Posterior vena cava (tissue), 2 donors: Measurements from ENCODE around the gene IL3RA. TPM values are rescaled to one million over a fixed set of nuclear protein-coding genes. Genes with fewer than 3 reads are reported as not detected.
"Not testable (repeated sequence)": the region's sequence is repeated elsewhere in the genome, so short reads cannot be mapped to it uniquely, and the experiment has no call there.

ENCODE experiments used
- DNase-seq: peaks from one replicate; pipeline ENCODE4 v3.0.0-alpha.2; 2020; ENCODE audit warnings: low spot score
- intact Hi-C, 2 donors: fragments of 100-400 bp; cut with DNase I; formaldehyde crosslinking; loops; one replicate each; pipeline versions ENCODE4 v1.14.1 to v1.14.2; 2022 to 2023
- total RNA-seq, 2 donors: library from RNA; stranded (reverse); fragmentation: NEBNext Ultra II Directional; extraction: Animal tissue kit (Norgen Biotek cat#: 25700); gene quantifications; one replicate each; pipeline ENCODE4 v1.2.1, GENCODE V29; 2021
- donor health status: DM: yes; HTN: yes; CAD: no.
- donor health status: DM: yes; HTN: yes; CAD: no.

Gene IL3RA
- total RNA-seq, 2 donors from 2014 or later: 5.4 to 5.6 TPM

DNA sequence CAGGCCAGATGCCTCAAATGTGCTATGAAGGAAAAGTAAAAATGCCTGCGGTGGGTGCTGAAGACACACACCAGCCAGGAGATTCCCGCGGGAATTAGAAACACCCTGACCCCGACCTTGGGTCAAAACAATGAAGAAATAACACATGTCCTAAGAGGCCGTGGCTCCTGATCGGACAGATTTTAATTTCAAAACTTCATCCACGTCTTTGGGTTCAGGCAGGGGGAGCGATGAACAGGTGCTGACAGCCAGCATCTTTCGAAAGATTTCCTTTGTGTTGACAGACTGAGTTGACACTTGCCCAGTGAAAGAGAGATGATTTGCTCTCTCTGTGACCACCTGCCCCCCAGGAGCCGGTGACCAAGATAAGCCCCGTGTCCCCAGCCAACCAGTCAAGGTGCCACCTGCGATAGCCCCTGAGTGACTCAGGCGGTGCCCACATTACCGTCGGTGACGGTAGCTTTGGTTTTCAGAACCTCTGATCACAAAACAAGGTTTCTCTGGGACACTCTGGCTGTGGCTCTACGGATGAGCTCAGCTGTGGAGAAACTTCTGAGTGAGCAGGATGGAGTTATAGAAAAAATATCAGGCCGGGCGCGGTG lies 11.0 kb upstream of the IL3RA start:
- intact Hi-C loops: no loop called here
- DNase-seq: no peak

DNA sequence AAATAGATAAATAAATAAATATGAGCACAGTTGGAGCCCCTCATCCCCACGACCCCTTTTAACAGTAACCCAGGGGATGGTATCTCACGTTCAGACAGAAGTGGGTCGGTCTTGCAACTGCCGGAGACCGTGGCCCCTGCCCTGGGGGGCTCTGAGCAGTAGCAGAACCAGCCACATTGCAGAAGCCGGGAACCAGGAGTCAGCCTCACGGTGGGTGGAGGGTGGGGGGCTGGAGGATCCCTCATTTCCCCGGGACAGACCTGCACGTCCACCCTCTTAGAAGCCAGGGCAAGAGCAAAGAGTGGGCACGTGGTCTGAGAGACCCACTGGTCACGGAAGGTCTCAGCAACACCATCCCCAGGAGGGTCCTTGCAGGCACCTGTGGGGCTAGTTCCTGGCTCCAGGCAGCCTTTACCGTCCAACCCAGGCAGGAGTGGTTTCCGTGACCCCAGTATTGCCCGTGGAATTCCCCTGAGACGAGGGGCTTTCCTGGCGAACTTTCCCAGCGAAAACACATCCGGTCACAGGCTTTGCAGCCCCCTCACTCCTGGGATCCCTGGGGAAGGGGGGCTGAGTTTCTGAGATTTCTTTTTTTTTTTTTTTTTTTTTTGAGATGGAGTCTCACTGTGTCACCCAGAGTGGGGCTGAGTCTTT lies 8.8 kb upstream of the IL3RA start:
- DNase-seq: no peak
- intact Hi-C loops: no loop called here

DNA sequence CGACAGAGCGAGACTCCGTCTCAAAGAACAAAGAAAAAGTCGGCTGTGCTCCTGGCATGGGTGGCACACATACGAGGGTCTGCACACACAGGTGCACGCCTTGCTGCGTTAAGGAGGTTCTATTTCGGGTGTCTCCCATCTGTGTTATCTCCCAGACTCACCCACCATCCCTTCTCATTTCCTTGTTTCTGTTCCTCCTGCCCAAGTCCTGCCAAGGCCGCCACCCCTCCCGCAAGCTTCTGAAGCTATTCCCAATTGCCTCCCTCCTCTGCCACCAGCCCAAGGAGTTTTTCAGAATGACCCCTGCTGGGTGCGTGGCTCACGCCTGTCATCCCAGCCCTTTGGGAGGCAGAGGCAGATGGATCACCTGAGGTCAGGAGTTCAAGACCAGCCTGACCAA lies 6.0 kb upstream of the IL3RA start:
- no peak for DNase-seq
- intact Hi-C loops: no loop called here

DNA sequence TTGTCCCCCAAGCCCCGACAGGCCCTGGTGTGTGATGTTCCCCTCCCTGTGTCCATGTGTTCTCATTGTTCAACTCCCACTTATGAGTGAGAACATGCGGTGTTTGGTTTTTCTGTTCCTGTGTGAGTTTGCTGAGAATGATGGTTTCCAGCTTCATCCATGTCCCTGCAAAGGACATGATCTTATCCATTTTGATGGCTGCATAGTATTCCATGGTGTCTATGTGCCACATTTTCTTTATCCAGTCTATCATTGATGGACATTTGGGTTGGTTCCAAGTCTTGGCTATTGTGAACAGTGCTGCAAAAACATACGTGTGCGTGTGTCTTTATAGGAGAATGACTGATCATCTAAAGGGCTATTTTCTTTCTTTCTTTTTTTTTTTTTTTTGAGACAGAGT lies 4.2 kb upstream of the IL3RA start:
- intact Hi-C loops, DNase-seq: not testable (repeated sequence)

DNA sequence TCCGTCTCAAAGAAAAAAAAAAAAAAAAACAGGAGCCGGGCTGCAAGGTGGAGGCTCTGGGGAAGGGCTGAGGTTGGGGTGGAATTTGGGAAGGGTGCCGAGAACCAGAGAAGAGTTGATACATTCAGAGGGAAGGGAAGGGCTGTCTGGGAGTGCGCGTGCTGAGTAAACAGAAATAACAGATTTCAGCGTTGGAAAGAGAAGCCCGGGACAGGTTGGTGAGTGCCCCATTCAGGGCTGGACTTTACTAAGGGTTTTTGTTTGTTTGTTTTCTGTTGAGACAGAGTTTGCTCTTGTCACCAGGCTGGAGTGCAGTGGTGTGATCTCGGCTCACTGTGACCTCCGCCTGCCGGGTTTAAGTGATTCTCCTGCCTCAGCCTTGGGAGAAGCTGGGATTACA lies 1.7 kb upstream of the IL3RA start:
- no peak for DNase-seq
- intact Hi-C loops: no loop called here

DNA sequence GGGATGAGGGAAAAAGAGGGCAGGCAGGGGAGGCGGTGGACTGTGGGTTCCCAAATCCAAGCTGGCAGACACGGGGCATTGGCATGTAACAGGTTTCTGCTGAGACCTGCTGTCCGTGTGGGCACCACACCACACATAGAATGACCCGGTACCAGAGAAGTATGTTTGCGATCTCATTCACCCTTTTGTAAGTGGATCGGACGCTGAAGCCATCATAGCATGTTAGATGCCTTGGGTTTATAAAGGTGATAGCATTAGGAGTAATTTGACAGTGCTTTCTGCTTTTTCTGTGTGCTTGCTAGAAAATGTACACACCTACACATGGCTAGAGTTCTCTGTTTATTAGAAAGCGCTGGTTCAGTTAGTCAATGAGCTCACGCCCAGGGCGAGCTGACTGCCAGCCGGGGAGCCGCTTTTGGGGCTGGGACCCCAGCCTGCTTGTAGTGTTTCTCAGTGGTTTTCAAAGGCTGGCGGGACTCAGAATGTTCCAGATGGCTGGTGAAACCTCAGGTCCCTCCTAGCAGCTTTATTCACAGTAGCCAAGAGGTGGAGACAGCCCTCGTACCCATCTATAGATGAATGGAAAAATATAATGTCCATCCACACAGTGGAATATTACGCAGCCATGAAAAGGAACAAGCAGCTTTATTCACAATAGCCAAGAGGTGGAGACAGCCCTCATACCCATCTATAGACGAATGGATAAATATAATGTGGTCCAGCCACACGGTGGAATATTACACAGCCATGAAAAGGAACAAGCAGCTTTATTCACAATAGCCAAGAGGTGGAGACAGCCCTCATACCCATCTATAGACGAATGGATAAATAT lies 579 bp downstream of the IL3RA start:
- DNase-seq: peak; percentile 79
- intact Hi-C loops: no loop called here

DNA sequence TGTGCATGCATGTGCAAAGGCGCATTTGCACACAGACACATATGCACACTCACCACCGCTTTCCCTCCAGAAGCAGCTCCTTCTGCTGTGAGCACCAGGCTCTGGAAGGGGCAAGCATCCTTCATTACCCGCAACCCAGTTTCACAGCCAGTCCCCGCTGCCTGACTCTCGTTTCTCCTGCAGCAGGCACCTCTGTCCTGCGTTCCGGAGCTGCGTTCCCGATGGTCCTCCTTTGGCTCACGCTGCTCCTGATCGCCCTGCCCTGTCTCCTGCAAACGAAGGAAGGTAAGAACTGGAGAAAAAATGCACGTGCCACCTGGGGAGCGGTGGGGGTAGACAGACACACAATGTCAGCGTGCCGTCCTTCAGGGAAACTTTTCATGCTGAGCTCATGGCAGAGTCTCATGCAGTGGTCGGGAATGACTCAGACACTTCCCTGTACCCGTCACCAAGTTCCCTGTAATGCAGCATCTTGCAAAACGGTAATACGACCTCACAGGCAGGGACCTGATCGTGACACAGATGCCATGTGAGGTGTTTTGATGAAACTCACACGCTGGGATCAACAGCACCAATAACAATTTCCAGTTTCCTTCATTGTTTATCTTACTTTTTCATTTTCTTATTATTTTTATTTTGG lies 5.1 kb downstream of the IL3RA start:
- DNase-seq: peak; percentile 70
- intact Hi-C loops: no loop called here

DNA sequence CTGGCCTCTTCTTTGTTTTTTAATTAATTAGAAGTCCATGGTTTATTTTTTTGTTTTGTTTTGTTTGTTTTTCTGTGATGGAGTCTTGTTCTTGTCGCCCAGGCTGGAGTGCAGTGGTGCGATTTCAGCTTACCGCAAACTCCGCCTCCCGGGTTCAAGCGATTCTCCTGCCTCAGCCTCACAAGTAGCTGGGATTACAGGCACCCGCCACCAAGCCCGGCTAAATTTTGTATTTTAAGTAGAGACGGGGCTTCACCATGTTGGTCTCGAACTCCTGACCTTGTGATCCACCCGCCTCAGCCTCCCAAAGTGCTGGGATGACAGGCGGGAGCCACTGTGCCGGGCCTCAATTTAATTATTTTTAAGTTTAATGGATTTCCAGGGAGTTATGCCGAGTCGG lies 13.0 kb downstream of the IL3RA start:
- peak; percentile 57 for DNase-seq
- intact Hi-C loops: not testable (repeated sequence)

DNA sequence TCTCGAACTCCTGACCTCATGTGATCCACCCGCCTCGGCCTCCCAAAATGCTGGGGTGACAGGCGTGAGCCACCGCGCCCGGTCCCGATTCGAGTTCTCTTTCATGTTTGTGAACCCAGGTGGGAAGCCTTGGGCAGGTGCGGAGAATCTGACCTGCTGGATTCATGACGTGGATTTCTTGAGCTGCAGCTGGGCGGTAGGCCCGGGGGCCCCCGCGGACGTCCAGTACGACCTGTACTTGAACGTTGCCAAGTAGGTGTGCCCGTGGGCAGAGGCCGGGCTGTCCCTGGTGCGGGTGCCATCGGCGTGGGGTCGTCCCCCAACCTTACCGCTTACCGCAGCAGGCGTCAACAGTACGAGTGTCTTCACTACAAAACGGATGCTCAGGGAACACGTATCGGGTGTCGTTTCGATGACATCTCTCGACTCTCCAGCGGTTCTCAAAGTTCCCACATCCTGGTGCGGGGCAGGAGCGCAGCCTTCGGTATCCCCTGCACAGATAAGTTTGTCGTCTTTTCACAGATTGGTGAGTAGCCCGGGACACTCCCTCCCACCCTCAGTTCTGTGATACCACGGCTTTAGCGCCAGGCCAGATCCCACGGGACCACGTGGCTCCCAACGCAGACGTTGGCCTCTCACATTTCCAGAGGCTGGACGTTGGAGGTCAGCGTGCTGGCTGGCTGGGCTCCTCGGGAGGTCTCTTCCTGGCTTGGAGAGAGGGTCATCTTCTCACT lies 15.6 kb downstream of the IL3RA start:
- intact Hi-C loops: no loop called here
- peak; percentile 56 for DNase-seq

DNA sequence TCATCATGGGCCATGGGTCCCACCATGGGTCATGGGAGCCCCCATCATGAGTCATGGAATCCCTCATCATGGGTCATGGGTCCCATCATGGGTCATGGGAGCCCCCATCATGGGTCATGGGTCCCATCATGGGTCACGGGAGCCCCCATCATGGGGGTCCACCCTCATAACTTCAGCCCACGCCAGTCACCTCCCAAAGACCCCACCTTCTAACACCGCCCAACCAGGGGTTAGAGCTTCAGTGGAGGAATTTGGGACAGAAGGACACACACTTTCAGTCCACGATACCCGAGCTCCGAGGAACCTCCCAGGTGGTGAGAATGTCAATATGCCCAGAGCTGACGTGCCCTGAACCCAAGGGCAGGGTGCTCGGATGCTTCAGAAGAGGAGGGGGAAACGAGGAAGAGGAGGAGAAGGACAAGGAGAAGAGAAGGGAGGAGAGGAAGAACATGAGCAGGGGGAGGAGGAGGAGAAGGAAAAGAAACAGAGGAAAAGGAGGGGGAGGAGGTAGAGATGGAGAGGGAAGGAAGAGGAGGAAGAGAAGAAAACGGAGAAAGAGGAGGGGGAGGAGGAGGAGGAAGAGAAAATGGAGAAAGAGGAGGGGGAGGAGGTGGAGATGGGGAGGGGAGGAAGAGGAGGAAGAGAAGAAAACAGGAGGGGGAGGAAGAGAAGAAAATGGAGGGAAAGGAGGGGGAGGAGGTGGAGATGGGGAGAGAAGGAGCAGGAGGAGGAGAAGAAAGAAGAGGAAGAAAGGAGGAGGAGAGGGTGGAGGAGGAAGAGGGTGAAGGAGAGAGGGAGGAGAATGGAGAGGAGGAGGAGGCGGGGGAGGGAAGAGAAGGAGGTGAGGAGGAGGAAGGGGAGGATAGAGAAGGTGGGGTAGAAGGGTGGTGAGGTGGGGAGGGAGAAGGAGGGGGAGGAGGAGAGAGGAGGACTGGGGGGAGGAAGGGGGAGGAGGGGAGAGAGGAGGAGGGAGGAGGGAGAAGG lies 17.7 kb downstream of the IL3RA start:
- intact Hi-C loops: no loop called here
- peak; percentile 40 for DNase-seq

DNA sequence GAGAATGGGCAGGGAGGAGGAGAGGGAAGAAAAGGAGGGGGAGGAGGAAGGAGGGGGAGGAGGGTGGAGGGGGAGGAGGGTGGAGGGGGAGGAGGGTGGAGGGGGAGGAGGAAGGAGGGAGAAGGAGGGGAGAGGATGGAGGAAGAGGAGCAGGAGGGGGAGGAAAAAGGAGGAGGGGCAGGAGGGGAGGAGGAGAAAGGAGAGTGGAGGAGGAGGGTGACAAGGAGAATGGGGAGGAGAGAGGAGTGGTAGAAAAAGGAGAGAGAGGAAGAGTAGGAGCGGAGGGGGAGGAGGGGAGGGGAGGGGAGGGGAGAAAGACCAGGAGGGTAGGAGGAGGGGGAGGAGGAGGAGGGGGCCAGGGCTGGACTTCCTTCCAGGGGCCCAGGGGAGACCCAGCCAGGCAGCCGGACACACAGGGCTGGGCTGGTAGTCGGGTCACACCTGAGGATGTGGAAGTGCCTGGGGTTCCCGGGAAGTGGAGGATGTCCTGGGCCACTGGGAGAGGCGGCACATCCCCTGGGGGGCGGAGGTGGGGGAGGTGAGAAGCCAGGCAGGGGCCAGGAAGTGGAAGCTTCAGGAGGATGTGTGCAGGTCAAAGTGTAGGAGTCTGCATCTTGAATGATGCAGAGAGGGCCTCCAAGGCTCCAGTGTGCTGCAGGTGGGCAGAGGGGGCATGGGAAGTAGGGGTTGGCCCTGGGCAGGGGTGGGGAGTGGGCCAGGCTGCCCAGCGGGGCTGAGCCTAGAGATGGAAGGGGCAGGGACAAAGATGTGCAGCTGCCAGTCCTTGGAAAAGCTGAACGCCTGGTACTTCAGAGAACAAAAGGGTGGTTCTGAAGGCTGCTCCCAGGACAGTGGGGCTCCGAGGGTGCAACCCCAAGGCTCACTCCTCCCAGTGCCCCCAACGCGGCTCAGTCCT lies 18.8 kb downstream of the IL3RA start:
- intact Hi-C loops: no loop called here
- DNase-seq: peak; percentile 53

DNA sequence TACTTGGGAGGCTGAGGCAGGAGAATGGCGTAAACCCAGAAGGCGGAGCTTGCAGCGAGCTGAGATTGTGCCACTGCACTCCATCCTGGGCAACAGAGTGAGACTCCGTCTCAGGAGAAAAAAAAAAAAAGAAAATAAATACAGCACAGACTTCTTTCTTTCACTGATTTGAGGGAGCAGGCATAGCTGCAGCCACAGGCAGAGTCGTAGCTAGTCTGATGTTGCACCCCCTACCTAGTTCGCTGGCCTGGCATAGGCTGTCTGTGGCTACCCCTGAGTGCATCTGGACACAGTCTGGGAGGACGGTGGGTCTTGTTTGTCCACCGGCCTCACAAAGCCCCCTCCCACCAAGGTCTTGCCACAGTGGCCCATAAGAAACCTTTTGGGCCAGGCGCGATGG lies 21.4 kb downstream of the IL3RA start:
- intact Hi-C loops: no loop called here
- peak; percentile 29 for DNase-seq

DNA sequence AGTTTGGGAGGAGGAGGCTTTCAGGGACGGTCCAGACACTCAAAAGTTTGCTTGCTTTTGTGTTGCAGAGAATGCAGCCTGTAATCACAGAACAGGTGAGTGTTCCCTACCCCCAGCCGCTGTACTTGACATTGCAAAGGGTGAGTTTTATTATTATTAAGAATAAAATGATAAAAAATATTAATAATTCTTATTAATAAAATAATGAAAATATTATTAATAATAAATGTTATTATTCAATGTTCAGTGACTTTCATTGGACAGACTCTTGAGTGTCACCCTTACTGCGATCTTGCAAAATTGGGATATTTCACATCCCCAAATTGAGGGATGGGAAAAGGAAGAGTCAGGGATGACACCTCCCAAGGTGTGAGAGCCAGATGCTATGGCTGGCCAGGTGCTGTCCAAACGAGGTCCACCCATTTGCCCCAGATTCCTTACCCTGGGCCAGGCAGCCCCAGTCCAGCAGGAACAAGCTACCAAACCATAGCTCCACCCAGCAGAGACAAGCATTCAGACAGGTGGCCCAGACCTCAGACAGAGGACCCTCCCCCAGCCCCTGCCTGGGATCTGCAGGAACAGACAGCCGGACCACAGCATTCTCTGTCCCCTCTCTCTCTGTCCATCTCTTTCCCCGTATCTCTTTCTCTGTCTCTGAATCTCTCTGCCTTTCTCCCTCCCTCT lies 22.4 kb downstream of the IL3RA start:
- DNase-seq: peak; percentile 16
- intact Hi-C loops: no loop called here

DNA sequence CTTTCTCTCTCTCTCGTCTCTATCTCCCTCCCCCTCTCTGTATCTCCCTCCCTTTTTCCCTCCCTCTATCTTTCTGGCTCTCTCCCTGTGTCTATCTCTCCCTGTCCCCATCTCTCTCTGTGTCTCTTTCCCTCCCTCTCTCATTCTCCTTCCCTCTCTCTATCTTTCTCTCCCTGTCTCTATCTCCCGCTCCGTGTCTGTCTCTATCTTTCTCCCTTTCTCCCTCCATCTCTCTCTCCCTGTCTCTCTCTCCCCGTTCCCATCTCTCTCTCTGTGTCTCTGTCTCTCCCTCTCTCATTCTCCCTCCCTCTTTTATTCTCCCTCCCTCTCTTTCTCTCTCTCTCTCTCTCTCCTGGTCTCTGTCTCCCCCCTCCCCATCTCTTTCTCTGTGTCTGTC lies 22.9 kb downstream of the IL3RA start:
- DNase-seq: no peak
- intact Hi-C loops: no loop called here

DNA sequence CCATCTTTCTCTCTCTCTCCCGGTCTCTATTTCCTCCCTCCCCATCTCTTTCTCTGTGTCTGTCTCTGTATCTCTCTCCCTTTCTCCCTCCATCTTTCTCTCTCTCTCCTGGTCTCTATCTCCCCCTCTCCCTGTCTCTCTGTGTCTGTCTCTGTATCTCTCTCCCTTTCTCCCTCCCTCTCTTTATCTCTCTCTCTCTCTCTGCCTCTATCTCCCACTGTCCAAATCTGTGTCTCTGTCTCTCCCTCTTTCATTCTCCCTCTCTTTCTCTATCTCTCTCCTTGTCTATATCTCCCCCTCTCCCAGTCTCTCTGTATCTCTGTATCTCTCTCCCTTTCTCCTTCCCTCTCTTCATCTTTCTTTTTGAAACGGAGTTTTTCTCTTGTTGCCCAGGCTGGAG lies 23.6 kb downstream of the IL3RA start:
- intact Hi-C loops: no loop called here
- DNase-seq: no peak

DNA sequence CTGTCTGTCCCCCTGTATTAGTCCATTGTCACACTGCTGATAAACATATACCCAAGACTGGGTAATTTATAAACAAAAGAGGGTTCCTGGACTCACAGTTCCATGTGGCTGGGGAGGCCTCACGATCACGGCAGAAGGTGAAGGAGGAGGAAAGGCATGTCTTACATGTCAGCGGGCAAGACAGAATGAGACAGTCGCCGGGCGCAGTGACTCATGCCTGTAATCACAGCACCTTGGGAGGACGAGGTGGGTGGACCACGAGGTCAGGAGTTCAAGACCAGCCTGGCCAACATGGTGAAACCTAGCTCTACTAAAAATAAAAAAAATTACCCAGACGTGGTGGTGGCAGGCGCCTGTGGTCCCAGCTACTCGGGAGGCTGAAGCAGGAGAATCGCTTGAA lies 24.7 kb downstream of the IL3RA start:
- intact Hi-C loops: no loop called here
- peak; percentile 73 for DNase-seq

DNA sequence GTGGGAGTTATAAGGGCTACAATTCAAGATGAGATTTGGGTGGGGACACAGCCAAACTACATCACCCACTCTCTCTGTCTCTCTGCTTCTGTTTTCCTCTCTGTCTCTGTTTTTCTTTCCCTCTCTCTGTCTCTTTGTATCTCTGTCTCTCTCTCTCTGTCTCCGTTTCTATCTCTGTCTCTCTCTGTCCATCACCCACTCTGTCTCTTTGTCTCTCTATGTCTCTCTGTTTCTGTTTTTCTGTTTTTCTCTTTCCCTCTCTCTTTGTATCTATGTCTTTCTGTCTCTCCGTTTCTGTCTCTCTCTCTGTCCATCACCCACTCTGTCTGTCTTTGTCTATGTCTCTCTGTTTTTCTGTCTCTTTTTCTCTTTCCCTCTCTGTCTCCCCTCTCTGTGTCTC lies 25.3 kb downstream of the IL3RA start:
- DNase-seq: no peak
- intact Hi-C loops: no loop called here
